Right lobe of liver (tissue), 6 donors: ENCODE measurements around the gene NELL2. TPM values are rescaled to one million over a fixed set of nuclear protein-coding genes. Genes with fewer than 3 reads are reported as not detected.

Experiments
- ATAC-seq, 4 donors: fragments of 200-7000 bp; cut with Tn5 transposase; one replicate each; pipeline ENCODE4 v1.9.1; 2020; ENCODE audit warnings: mild to moderate bottlenecking in 4 of 4, moderate library complexity in 4 of 4
- DNase-seq, 3 donors: peaks; one replicate each; pipeline ENCODE4 v3.0.0-alpha.2; 2020
- H3K27ac ChIP-seq, 3 donors: fragments of 200-600 bp; one replicate each; pipeline ENCODE4 v1.8.0; 2022
- H3K27me3 ChIP-seq, 2 donors: fragments of 200-600 bp; one replicate each; pipeline ENCODE4 v1.8.0; 2022
- H3K36me3 ChIP-seq, 4 donors: fragments of 200-600 bp; sonication (generic) in 1 of 4; one replicate each; pipeline versions ENCODE4 v1.5.1 to v1.8.0; 2017 to 2022; ENCODE audit warnings: control low read depth in 1 of 4
- H3K4me1 ChIP-seq, 4 donors: fragments of 200-600 bp; sonication (generic) in 1 of 4; one replicate each; pipeline versions ENCODE4 v1.5.1 to v1.8.0; 2017 to 2022; ENCODE audit warnings: control low read depth in 1 of 4
- H3K4me3 ChIP-seq, 3 donors: fragments of 200-600 bp; one replicate each; pipeline ENCODE4 v1.8.0; 2022
- H3K9me3 ChIP-seq, 4 donors: fragments of 200-600 bp; sonication (generic) in 1 of 4; one replicate each; pipeline versions ENCODE4 v1.5.1 to v1.8.0; 2017 to 2022; ENCODE audit warnings: control low read depth in 1 of 4
- POLR2A ChIP-seq: fragments of 450-650 bp; IDR thresholded peaks from one replicate; pipeline ENCODE4 v1.6.1; 2017; ENCODE audit warnings: antibody characterized with exemption, mild to moderate bottlenecking
- WGBS: methylation state at CpG from one replicate; pipeline ENCODE4 v1.1.6; 2018; ENCODE audit warnings: low coverage, low lambda C conversion rate; ENCODE audit not compliant: insufficient coverage; ENCODE audit errors: missing lambda C conversion rate; 5-methylcytosine and 5-hydroxymethylcytosine counted together
- intact Hi-C, 2 donors: fragments of 100-400 bp; cut with DNase I; formaldehyde crosslinking; loops; one replicate each; pipeline versions ENCODE4 v1.11.2 to v1.14.1; 2022
- long read RNA-seq: library from polyadenylated mRNA; unstranded; transcript quantifications from one replicate; pipeline ENCODE4 v2.0.0, GENCODE V29; 2019
- total RNA-seq, 6 experiments: library from RNA; depleted of rRNA in 2 of 6; stranded (reverse); fragments of >200 nt in 2 of 6; fragmentation: NEBNext Ultra II Directional in 3 of 6; extraction: Animal tissue kit (Norgen Biotek cat#: 25700) in 3 of 6; gene quantifications; one replicate each; pipeline versions ENCODE4 v1.1.0 to v1.2.4, GENCODE V29; 2016 to 2023
- TF ChIP-seq, protein P1 (sequence below), 4 donors: fragments of 200-600 bp in 3 of 4; fragments of 450-650 bp in 1 of 4; IDR thresholded peaks; one replicate each; pipeline versions ENCODE4 v1.5.1 to v1.8.0; 2016 to 2022; ENCODE audit warnings: antibody characterized with exemption in 4 of 4, mild to moderate bottlenecking in 2 of 4
- donor health status: DM: no; HTN: yes; CAD: no.
- donor health status: DM: no; HTN: no; CAD: no.
- donor health status: DM: no; HTN: no; CAD: no.
- donor health status: DM: no; HTN: yes; CAD: no.
- donor health status: DM: no; HTN: yes; CAD: no.

The NELL2 gene
- under 1 TPM in 3 of 6 experiments, not detected in 3; 0.15 to 0.43 (median 0.43) TPM for total RNA-seq
- long read RNA-seq: 0 reads

DNA sequence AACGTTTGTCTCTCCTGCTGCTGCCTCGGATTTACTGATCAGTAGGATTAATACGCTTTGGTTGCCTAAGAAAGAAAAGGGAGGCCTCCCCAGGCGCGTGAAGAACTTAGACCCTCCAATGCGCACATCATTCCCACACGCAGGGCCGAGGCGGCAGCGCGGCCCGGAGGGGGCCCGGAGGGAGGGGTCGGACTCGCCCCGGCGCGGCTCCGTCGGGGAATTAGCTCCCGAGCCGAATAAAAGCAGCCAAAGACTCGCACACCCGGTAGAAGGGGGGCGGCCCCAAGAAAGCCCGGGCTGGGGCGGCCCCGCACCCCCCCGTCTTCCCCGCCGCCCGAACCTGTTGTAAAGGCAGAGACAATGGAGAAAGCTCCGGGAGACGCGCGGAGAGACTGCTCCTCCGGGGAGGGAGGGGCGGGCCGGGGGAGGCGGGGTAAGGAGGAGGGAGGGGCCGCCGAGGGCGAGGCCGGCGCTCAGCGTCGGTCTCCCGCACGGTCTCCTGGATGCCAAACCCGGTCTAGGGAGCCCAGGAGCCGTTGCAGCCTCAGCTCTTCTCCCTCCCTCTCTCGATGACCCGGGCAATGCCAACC, at the start of gene NELL2:
NELL2 (minus strand) TSS at position 362 of the 590 bp plus-strand sequence. CDS start 446 bp downstream, outside the sequence.
- peaks cover 0 to 14% of the 10 kb centered on the region in 2 donors for H3K27me3 ChIP-seq
- intact Hi-C loops: no loop called here
- WGBS: under 1% methylated on average over 16 of the region's 53 CpGs
- H3K9me3 ChIP-seq: no peaks in the 10 kb centered on the region
- peak within 1 kb of the TSS; percentile 16 to 51 (median 44) for H3K4me3 ChIP-seq
- H3K36me3 ChIP-seq: no peaks in the 10 kb centered on the region
- peak in 2 of 3 donors; percentile 23 to 46 for DNase-seq
- TF ChIP-seq POLR2A: no peak
- TF ChIP-seq, protein P1, sequence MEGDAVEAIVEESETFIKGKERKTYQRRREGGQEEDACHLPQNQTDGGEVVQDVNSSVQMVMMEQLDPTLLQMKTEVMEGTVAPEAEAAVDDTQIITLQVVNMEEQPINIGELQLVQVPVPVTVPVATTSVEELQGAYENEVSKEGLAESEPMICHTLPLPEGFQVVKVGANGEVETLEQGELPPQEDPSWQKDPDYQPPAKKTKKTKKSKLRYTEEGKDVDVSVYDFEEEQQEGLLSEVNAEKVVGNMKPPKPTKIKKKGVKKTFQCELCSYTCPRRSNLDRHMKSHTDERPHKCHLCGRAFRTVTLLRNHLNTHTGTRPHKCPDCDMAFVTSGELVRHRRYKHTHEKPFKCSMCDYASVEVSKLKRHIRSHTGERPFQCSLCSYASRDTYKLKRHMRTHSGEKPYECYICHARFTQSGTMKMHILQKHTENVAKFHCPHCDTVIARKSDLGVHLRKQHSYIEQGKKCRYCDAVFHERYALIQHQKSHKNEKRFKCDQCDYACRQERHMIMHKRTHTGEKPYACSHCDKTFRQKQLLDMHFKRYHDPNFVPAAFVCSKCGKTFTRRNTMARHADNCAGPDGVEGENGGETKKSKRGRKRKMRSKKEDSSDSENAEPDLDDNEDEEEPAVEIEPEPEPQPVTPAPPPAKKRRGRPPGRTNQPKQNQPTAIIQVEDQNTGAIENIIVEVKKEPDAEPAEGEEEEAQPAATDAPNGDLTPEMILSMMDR (IDR thresholded peaks at IDR 0.05): no peak
- H3K27ac ChIP-seq: no peak within 1 kb of the TSS
- peak; percentile 65 to 74 (median 72) for ATAC-seq
- peaks cover 0 to 17% (median 4%) of the 10 kb centered on the region in 4 donors for H3K4me1 ChIP-seq

DNA sequence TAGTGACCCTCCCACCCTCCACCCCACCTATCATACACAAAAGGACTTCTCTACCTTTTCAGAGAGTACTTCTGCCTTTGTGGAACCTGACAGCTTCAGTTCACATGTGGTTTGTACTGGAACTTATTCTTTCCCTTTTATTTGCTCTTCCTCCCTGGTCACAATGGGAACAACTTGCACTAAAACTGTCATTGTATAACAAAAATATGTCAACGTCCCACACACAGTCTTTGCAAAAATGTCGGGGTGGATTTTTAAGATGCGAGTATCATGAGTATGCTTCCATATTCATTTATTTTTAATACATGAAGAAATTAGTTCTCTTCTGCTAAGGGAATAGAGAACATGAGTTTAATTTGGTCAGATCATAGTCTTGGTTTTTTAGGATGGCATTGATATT, 45.6 kb upstream of the NELL2 start:
- H3K27ac ChIP-seq: no peak overlapping the region
- TF ChIP-seq, protein P1 (IDR thresholded peaks at IDR 0.05): no peak
- no peak for TF ChIP-seq POLR2A
- ATAC-seq: no peak
- H3K9me3 ChIP-seq: no peaks in the 10 kb centered on the region
- intact Hi-C loops: no loop called here
- H3K4me1 ChIP-seq: no peaks in the 10 kb centered on the region
- no peak overlapping the region for H3K4me3 ChIP-seq
- H3K27me3 ChIP-seq: no peaks in the 10 kb centered on the region
- WGBS: 76% methylated on average over 3 of the region's 3 CpGs
- no peak for DNase-seq
- H3K36me3 ChIP-seq: no peaks in the 10 kb centered on the region

DNA sequence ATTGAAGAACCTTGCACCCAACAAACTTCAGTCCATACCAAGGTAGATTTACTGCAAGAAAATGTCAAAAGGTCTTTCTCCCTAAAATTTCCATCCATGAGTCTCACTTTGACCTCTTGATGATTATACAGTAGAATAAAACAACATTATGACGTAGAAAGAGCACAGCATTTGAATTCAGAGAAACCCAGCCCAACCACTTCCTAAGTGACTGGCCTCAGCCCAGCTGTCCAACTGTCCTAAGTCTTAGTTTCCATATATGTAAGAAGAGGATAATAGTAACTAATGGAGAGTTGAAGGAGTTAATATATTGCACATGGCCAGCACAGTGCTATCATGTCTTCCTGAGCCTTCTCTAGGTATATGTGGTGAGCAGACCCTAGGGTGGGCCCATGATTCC, 41.0 kb upstream of the NELL2 start:
- Histone ChIP-seq H3K9me3 (no peaks in the 10 kb centered on the region), H3K4me1 (no peaks in the 10 kb centered on the region), H3K27ac (no peak overlapping the region), H3K27me3 (peaks cover 0 to 3% of the 10 kb centered on the region in 2 donors), H3K36me3 (no peaks in the 10 kb centered on the region), H3K4me3 (no peak overlapping the region)
- intact Hi-C loops: no loop called here
- 57% methylated on average over 1 of the region's 1 CpG for WGBS
- TF ChIP-seq POLR2A: no peak
- TF ChIP-seq, protein P1 (IDR thresholded peaks at IDR 0.05): no peak
- no peak for ATAC-seq
- no peak for DNase-seq

DNA sequence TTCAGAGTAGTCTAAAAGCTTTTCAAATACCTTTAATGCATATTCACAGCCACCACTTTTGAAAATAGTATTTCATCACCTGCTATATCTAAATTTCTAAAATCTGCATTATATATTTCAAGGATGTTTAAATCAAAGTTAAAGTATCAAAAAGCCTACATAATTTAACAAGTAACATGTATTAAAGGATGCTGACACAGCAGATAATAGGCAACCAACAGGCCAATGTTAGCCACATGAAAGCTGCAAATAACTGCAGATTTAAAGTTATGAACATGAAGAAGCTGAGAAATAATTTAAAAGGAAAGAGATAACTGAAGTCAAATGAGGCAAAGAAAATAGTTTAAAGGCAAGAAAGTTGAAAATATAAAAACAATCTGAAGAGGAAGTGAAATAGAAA, 39.8 kb upstream of the NELL2 start:
- no peak for TF ChIP-seq POLR2A
- TF ChIP-seq, protein P1 (IDR thresholded peaks at IDR 0.05): no peak
- ATAC-seq: no peak
- intact Hi-C loops: no loop called here
- H3K9me3 ChIP-seq: no peaks in the 10 kb centered on the region
- no peak overlapping the region for H3K4me3 ChIP-seq
- DNase-seq: no peak
- H3K4me1 ChIP-seq: no peaks in the 10 kb centered on the region
- peaks cover 0 to 3% of the 10 kb centered on the region in 2 donors for H3K27me3 ChIP-seq
- no peak overlapping the region for H3K27ac ChIP-seq
- H3K36me3 ChIP-seq: no peaks in the 10 kb centered on the region
